Keratinocyte (primary cell): Measurements from ENCODE around the gene GDF11. TPM values are rescaled to one million over a fixed set of nuclear protein-coding genes. Genes with fewer than 3 reads are reported as not detected.

ENCODE experiments used
- DNase-seq: peaks from one replicate; pipeline ENCODE4 v3.0.0-alpha.2; 2011; ENCODE audit warnings: low read depth, missing footprints, low spot score
- FAIRE-seq: peaks from 2 replicates; lab custom pipeline; 2011; peaks lifted over from hg19 to GRCh38; lab: Jason Lieb, UNC
- H2AFZ ChIP-seq: 2 replicates; pipeline ENCODE4 v1.6.0; 2012; ENCODE audit warnings: low read length, control low read depth, inconsistent platforms; ENCODE audit not compliant: control insufficient read depth
- H3K27ac ChIP-seq: 2 replicates; pipeline ENCODE4 v1.5.1; 2011; ENCODE audit warnings: low read length; ENCODE audit not compliant: control insufficient read depth, insufficient read depth
- H3K27me3 ChIP-seq: 3 replicates; pipeline ENCODE4 v1.6.0; 2011; ENCODE audit warnings: low read length; ENCODE audit not compliant: control insufficient read depth, insufficient read depth; ENCODE audit errors: extremely low read depth
- H3K36me3 ChIP-seq, 2 experiments: 2 replicates in 1 of 2; 3 replicates in 1 of 2; pipeline ENCODE4 v1.5.1; 2011; ENCODE audit warnings: low read length in 2 of 2, mild to moderate bottlenecking in 1 of 2; ENCODE audit not compliant: control insufficient read depth in 2 of 2, insufficient read depth in 2 of 2; ENCODE audit errors: extremely low read depth in 1 of 2
- H3K4me1 ChIP-seq: 3 replicates; pipeline ENCODE4 v1.5.1; 2011; ENCODE audit warnings: low read length; ENCODE audit not compliant: control insufficient read depth, insufficient read depth; ENCODE audit errors: extremely low read depth
- H3K4me2 ChIP-seq: 3 replicates; pipeline ENCODE4 v1.6.0; 2011; ENCODE audit warnings: low read depth, low read length; ENCODE audit not compliant: control insufficient read depth, insufficient read depth; ENCODE audit errors: extremely low read depth
- H3K4me3 ChIP-seq, 3 experiments: fragments of 200-600 bp in 1 of 3; sonication (generic) in 1 of 3; 2 replicates in 2 of 3; 3 replicates in 1 of 3; pipeline ENCODE4 v1.5.1; 2011 to 2016; ENCODE audit warnings: low read length in 3 of 3, mild to moderate bottlenecking in 3 of 3, control low read depth in 2 of 3, inconsistent platforms in 1 of 3, low read depth in 1 of 3, mixed read lengths in 1 of 3, mixed run types in 1 of 3, moderate library complexity in 1 of 3; ENCODE audit not compliant: control insufficient read depth in 2 of 3, insufficient read depth in 2 of 3; ENCODE audit errors: extremely low read depth in 1 of 3
- H3K79me2 ChIP-seq: 2 replicates; pipeline ENCODE4 v1.6.0; 2012; ENCODE audit warnings: low read length; ENCODE audit not compliant: control insufficient read depth, insufficient read depth
- H3K9ac ChIP-seq: 3 replicates; pipeline ENCODE4 v1.6.0; 2011; ENCODE audit warnings: low read length; ENCODE audit not compliant: control insufficient read depth, insufficient read depth; ENCODE audit errors: extremely low read depth
- H3K9me1 ChIP-seq: 3 replicates; pipeline ENCODE4 v1.6.0; 2011; ENCODE audit warnings: low read length; ENCODE audit not compliant: control insufficient read depth, insufficient read depth; ENCODE audit errors: extremely low read depth
- H3K9me3 ChIP-seq: 2 replicates; pipeline ENCODE4 v1.5.1; 2012; ENCODE audit warnings: low read depth, low read length; ENCODE audit not compliant: control insufficient read depth
- H4K20me1 ChIP-seq: 3 replicates; pipeline ENCODE4 v1.6.0; 2011; ENCODE audit warnings: low read length; ENCODE audit not compliant: control insufficient read depth, insufficient read depth; ENCODE audit errors: extremely low read depth
- EZH2 ChIP-seq: IDR thresholded peaks from one replicate; pipeline ENCODE4 v1.6.1; 2012; ENCODE audit warnings: inconsistent platforms, mild to moderate bottlenecking, low read length, moderate library complexity
- dilution Hi-C: fragments of 300-500 bp; cut with MboI; formaldehyde crosslinking; loops from one replicate; pipeline ENCODE4 v1.7.0; 2020; ENCODE audit warnings: low sequenced_read_pairs; ENCODE audit not compliant: extremely low pct_ligation_motif_present
- polyA plus RNA-seq, 5 experiments: library from polyadenylated mRNA; depleted of rRNA in 3 of 5; stranded (reverse) in 3 of 5; stranded (forward) in 1 of 5; unstranded in 1 of 5; fragments of >200 nt; gene quantifications; 1 replicate in 1 of 5; 2 replicates in 3 of 5; 3 replicates in 1 of 5; pipeline versions ENCODE4 v1.2.1 to v1.2.3, GENCODE V29; 2011 to 2012; ENCODE audit warnings: missing spikeins in 2 of 5, low read depth in 1 of 5, low replicate concordance in 1 of 5
- TF ChIP-seq, protein P1 (sequence below), 3 experiments: IDR thresholded peaks in 1 of 3; conservative IDR thresholded peaks in 1 of 3; optimal IDR thresholded peaks in 1 of 3; 2 replicates in 2 of 3; 3 replicates in 1 of 3; pipeline versions ENCODE3 to v1.5.1; 2011; ENCODE audit warnings: low read length in 3 of 3, mild to moderate bottlenecking in 3 of 3, moderate library complexity in 2 of 3, control low read depth in 1 of 3, inconsistent platforms in 1 of 3; ENCODE audit not compliant: insufficient read depth in 2 of 3; ENCODE audit errors: extremely low read depth in 1 of 3

GDF11 gene
- polyA plus RNA-seq, 1 donor (not counting 4 experiments of a cell fraction or from before 2014, with no cell fraction given), result 2.7 TPM

- Histone ChIP-seq H2AFZ (no peak overlapping the region), H3K4me3 (no peak overlapping the region), H3K27me3 (no peaks in the 10 kb centered on the region), H3K79me2 (peaks cover 16% of the 10 kb centered on the region), H3K9ac (no peak overlapping the region), H3K27ac (no peak overlapping the region), H3K9me1 (no peaks in the 10 kb centered on the region), H3K4me2 (no peak overlapping the region), H3K4me1 (peaks cover 38% of the 10 kb centered on the region), H3K36me3 (peaks cover 20 to 24% of the 10 kb centered on the region in 2 experiments), H4K20me1 (no peaks in the 10 kb centered on the region), H3K9me3 (no peaks in the 10 kb centered on the region)
- TF ChIP-seq, protein P1, sequence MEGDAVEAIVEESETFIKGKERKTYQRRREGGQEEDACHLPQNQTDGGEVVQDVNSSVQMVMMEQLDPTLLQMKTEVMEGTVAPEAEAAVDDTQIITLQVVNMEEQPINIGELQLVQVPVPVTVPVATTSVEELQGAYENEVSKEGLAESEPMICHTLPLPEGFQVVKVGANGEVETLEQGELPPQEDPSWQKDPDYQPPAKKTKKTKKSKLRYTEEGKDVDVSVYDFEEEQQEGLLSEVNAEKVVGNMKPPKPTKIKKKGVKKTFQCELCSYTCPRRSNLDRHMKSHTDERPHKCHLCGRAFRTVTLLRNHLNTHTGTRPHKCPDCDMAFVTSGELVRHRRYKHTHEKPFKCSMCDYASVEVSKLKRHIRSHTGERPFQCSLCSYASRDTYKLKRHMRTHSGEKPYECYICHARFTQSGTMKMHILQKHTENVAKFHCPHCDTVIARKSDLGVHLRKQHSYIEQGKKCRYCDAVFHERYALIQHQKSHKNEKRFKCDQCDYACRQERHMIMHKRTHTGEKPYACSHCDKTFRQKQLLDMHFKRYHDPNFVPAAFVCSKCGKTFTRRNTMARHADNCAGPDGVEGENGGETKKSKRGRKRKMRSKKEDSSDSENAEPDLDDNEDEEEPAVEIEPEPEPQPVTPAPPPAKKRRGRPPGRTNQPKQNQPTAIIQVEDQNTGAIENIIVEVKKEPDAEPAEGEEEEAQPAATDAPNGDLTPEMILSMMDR (optimal IDR thresholded peaks at IDR 0.05 in 1 of 3, IDR thresholded peaks at IDR 0.05 in 1 of 3, conservative IDR thresholded peaks at IDR 0.05 in 1 of 3; ENCODE audit: extremely low read depth in 1 of 3, insufficient read depth in 2 of 3, low read length in 3 of 3), result no peak
- TF ChIP-seq EZH2, result no peak
- dilution Hi-C loops, result loop anchor here (5.0 kb wide), 1 partner anchor 36 kb away; no protein-coding TSS in a partner anchor
- DNase-seq (no peak), FAIRE-seq (no peak)
Observed at GRCh38 chr12:55722948-55723347, 20.0 kb upstream of the GDF11 start.

- Histone ChIP-seq H4K20me1 (no peaks in the 10 kb centered on the region), H3K4me3 (no peak overlapping the region), H3K36me3 (peaks cover 20 to 24% of the 10 kb centered on the region in 2 experiments), H3K27me3 (no peaks in the 10 kb centered on the region), H3K27ac (no peak overlapping the region), H3K9ac (no peak overlapping the region), H3K4me1 (peaks cover 33% of the 10 kb centered on the region), H3K4me2 (no peak overlapping the region), H3K9me3 (no peaks in the 10 kb centered on the region), H3K79me2 (peaks cover 19% of the 10 kb centered on the region), H2AFZ (no peak overlapping the region), H3K9me1 (no peaks in the 10 kb centered on the region)
- dilution Hi-C loops, result loop anchor here (5.0 kb wide), 1 partner anchor 36 kb away; no protein-coding TSS in a partner anchor
- no peak for DNase-seq
- no peak for TF ChIP-seq EZH2
- TF ChIP-seq, protein P1 (optimal IDR thresholded peaks at IDR 0.05 in 1 of 3, IDR thresholded peaks at IDR 0.05 in 1 of 3, conservative IDR thresholded peaks at IDR 0.05 in 1 of 3; ENCODE audit: extremely low read depth in 1 of 3, insufficient read depth in 2 of 3, low read length in 3 of 3), result no peak
- FAIRE-seq, result no peak
Observed at GRCh38 chr12:55723516-55724225, 19.3 kb upstream of the GDF11 start.
